ENCODE data around the gene PPP2R5E. TPM values are rescaled to one million over a fixed set of nuclear protein-coding genes. Genes with fewer than 3 reads are reported as not detected.

PPP2R5E gene
- total and polyA plus RNA-seq, 2 of the 8 experiments (the other 6 are each of a cell fraction or from before 2014, with no cell fraction given), result 6.8 to 64.6 TPM

- ChIA-PET CTCF (ENCODE audit: partially characterized antibody) (interaction anchor here (1.2 to 1.7 kb wide), 2 partner anchors 9 to 178 kb away, joined by 3 read pairs; no protein-coding TSS in a partner anchor), POLR2A (ENCODE audit: partially characterized antibody) (interaction anchor here (1.1 kb wide), 1 partner anchor 187 kb away, joined by 6 read pairs; the partner anchor contains the start of gene WDR89)
- no peak for FAIRE-seq
Observed at GRCh38 chr14:63454436-63454835, 88.7 kb downstream of the PPP2R5E start.

More at GRCh38 chr14:63454436-63454835, 88.7 kb downstream of the PPP2R5E start:
- Histone ChIP-seq H3K36me3 (ENCODE audit: control insufficient read depth in 2 of 4, insufficient read depth in 4 of 4, low read length in 3 of 4) (peaks cover 0 to 14% (median 3%) of the 10 kb centered on the region in 4 experiments; a peak in 3 of 8 replicates), H3K18ac (ENCODE audit: extremely low read depth, low read length) (no peak overlapping the region), H2AK5ac (ENCODE audit: low read depth, low read length) (no peak overlapping the region), H3K9ac (replicated peaks in 1 of 4; ENCODE audit: extremely low read depth in 1 of 4, low read depth in 3 of 4, low read length in 3 of 4) (no peak overlapping the region), H4K20me1 (replicated peaks in 1 of 2; ENCODE audit: control insufficient read depth in 1 of 2, insufficient read depth in 2 of 2, low read length in 2 of 2) (peaks cover 8 to 12% of the 10 kb centered on the region in 2 experiments), H4K5ac (ENCODE audit: insufficient read length, low read depth, low read length) (no peak overlapping the region), H3K27ac (ENCODE audit: low read depth, low read length) (no peak overlapping the region), H3K23ac (ENCODE audit: insufficient read length) (no peak overlapping the region), H3K79me1 (ENCODE audit: low read depth, low read length) (peaks cover 9% of the 10 kb centered on the region), H3K27me3 (replicated peaks in 1 of 4; ENCODE audit: control insufficient read depth in 3 of 4, extremely low read depth in 1 of 4, insufficient read depth in 3 of 4, low read length in 3 of 4) (no peaks in the 10 kb centered on the region), H3K4me1 (replicated peaks in 1 of 4; ENCODE audit: control insufficient read depth in 3 of 4, insufficient read depth in 4 of 4, low read length in 3 of 4) (no peaks in the 10 kb centered on the region), H4K8ac (ENCODE audit: extremely low read depth, insufficient read depth, low read length) (no peak overlapping the region), H2BK15ac (ENCODE audit: low read length) (no peak overlapping the region), H3K79me2 (ENCODE audit: control insufficient read depth in 1 of 2, insufficient read depth in 2 of 2, low read length in 2 of 2) (peaks cover 0 to 75% of the 10 kb centered on the region in 2 experiments; a peak in 3 of 4 replicates), H2BK20ac (ENCODE audit: low read length) (no peak overlapping the region), H3K4me3 (ENCODE audit: extremely low read depth in 1 of 4, insufficient read depth in 2 of 4, low read depth in 3 of 4, low read length in 4 of 4) (no peak overlapping the region), H3K4ac (replicated peaks; ENCODE audit: insufficient read length, low read depth, low read length) (no peak overlapping the region), H3K4me2 (ENCODE audit: insufficient read depth in 1 of 2, low read depth in 2 of 2, low read length in 2 of 2) (no peak overlapping the region), H3K14ac (ENCODE audit: insufficient read length) (no peak overlapping the region), H2BK120ac (replicated peaks; ENCODE audit: low read depth, low read length) (no peak overlapping the region), H2BK12ac (ENCODE audit: low read depth, low read length) (no peak overlapping the region), H2AFZ (ENCODE audit: low read length) (no peak overlapping the region), H4K91ac (replicated peaks; ENCODE audit: insufficient read length, low read length) (no peak overlapping the region), H2BK5ac (ENCODE audit: low read depth, low read length) (no peak overlapping the region), H3K9me3 (ENCODE audit: insufficient read depth in 2 of 2, low read depth in 1 of 2, low read length in 1 of 2) (no peaks in the 10 kb centered on the region), H3K56ac (replicated peaks; ENCODE audit: insufficient read length, low read depth, low read length) (no peak overlapping the region), H3K23me2 (ENCODE audit: low read depth, low read length) (peaks cover 2% of the 10 kb centered on the region; the same call in 1 of the 2 replicates)
- WGBS, 2 experiments (ENCODE audit: extremely low coverage in 1 of 2, insufficient coverage in 1 of 2, insufficient read length in 1 of 2, insufficient replicate concordance in 2 of 2, low coverage in 1 of 2, low lambda C conversion rate in 2 of 2, missing lambda C conversion rate in 1 of 2), result 93% methylated on average over 3 of the region's 3 CpGs; no CpG with 5 or more reads in 1 of the 2 experiments
- TF ChIP-seq RNF2 (IDR thresholded peaks at IDR 0.05; ENCODE audit: borderline replicate concordance, low read depth, low read length, missing control alignments, poor library complexity, severe bottlenecking) (no peak), SUZ12 (IDR thresholded peaks at IDR 0.05; ENCODE audit: low read length) (no peak), GABPA (IDR thresholded peaks at IDR 0.05; ENCODE audit: borderline replicate concordance, insufficient read depth, low read length) (no peak), TEAD4 (IDR thresholded peaks at IDR 0.05; ENCODE audit: low read depth, low read length) (no peak), TBP (IDR thresholded peaks at IDR 0.05; ENCODE audit: low read depth, low read length) (no peak), CBX5 (IDR thresholded peaks at IDR 0.05; ENCODE audit: low read depth, low read length) (no peak)
- DNase-seq (ENCODE audit: low read depth in 1 of 2, low spot score in 2 of 2), result no peak

Data from H1 (cell line).